Subcutaneous adipose tissue (tissue), 4 donors: ENCODE results near the gene WDR77. TPM values are rescaled to one million over a fixed set of nuclear protein-coding genes. Genes with fewer than 3 reads are reported as not detected.

Experiments used
- total RNA-seq, 4 donors: library from RNA; depleted of rRNA; stranded (reverse); fragments of >200 nt; gene quantifications; one replicate each; pipeline ENCODE4 v1.1.0, GENCODE V29; 2016
- TF ChIP-seq, protein P1 (sequence below): fragments of 450-650 bp; IDR thresholded peaks from one replicate; pipeline ENCODE4 v1.5.1; 2016; ENCODE audit warnings: low read depth, mild to moderate bottlenecking, control low read depth, antibody characterized with exemption, moderate library complexity

The WDR77 gene
- total RNA-seq, 4 donors from 2014 or later = 18.5 to 37.3 (median 21.6) TPM

DNA sequence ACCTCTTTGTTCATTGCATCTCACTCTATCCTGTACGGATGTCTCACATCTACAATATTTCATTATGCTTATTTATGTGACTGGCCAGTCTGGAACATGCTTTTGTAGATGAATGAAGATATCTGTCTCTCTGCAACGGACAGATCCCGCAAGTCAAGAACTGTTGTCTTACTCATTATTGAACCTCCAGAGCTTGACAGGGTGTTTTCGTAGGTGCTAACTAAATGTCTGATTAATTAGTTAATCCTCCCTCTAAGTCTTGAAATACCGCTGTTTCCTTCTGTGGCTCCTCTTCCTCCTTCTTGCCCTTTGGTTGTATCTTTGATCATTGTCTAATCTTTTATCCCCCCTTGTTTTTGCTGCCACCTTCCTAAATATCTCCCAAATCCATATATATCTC is 21.5 kb upstream of the WDR77 start:
- TF ChIP-seq, protein P1, sequence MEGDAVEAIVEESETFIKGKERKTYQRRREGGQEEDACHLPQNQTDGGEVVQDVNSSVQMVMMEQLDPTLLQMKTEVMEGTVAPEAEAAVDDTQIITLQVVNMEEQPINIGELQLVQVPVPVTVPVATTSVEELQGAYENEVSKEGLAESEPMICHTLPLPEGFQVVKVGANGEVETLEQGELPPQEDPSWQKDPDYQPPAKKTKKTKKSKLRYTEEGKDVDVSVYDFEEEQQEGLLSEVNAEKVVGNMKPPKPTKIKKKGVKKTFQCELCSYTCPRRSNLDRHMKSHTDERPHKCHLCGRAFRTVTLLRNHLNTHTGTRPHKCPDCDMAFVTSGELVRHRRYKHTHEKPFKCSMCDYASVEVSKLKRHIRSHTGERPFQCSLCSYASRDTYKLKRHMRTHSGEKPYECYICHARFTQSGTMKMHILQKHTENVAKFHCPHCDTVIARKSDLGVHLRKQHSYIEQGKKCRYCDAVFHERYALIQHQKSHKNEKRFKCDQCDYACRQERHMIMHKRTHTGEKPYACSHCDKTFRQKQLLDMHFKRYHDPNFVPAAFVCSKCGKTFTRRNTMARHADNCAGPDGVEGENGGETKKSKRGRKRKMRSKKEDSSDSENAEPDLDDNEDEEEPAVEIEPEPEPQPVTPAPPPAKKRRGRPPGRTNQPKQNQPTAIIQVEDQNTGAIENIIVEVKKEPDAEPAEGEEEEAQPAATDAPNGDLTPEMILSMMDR = no peak

DNA sequence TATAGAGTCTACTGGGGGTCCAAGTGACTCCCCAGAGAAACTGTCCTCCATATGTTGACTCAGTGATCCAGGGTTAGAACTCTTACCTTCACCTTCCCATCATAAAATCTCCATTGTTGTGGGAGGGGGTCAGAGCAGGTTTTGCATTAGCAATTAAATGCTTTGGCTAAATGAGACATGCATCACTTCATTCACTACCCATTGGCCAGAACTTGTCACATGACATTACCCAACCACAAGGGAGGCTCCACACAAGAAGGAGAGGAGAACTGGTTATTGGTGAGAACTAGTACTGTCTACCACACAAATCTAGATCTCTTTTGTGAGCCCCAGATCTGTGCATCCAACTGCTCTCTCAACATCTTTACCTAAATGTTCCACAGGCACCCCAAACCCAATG is 20.5 kb upstream of the WDR77 start:
- TF ChIP-seq, protein P1 = no peak

DNA sequence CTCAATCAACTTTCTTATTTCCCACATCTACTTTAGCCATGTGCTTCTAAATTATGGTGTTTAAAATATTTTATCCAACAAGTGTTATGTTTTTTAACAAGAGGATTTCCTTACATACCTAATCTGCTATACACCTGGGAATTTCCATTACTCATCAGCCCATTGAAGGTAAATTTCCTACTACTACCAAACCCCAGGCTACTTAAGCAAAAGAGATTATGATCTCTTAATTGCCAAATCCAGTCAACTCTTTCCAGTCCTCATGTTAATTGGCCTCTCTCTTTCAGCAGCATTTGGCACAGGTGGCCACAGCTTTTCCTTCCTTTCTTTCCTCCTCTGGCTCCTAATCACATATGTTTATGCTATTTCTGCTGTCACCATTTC is 19.7 kb upstream of the WDR77 start:
- TF ChIP-seq, protein P1 = no peak

DNA sequence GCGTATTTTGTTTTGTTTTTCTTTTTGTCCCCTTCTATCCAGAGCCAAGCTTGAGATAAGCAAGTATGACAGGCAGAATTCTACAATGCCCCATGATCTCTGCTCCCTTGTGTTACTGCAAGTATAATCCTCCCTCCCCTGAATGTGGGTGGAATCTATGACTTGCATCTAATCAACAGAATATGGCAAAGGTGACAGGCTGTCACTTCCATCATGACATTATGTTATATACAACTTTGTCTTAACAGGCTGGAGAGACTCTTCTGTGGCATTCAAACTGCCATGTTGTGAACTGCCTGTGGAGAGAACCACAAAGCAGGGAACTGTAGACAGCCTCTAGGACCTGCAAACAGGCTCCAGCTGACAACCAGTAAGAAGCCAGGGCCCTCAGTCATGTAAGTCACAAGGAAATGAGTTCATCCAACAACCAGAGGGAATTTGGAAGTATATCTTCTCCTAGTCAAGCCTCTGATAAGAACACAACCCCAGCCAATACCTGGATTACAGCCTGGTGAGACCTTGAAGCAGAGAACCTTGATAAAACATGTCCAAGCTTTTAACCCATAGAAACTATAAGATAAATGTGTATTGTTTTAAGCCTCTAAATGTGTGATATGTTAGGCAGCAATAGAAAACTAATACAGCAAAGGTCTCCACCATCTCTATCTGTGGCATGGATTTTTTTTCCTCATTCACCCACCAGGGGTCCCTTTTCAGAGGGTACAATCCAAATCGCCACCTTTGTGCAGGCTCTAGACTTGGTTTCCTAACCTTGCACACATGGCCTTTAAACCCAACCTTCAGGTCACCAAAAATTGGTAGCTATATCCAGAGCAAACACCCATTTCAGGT is 19.0 kb upstream of the WDR77 start:
- TF ChIP-seq, protein P1 = no peak

DNA sequence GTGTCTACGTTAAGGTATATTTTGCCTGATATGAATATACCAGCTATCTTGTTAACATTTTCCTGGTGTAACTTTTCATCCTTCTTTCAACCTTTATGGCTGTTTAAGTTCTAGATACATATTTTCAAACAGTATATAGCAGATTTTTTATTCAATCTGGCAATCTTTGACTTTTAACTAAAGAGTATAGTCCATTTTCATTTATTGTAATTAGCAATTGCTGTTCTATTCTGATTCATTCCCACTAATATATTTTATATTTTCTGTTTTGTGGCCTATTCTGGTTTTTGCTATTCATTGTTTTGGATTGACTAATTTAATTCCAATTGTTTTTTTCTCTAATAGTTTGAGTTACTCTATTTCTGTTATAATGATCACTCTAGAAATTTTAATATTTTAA is 17.4 kb upstream of the WDR77 start:
- TF ChIP-seq, protein P1 = no peak

DNA sequence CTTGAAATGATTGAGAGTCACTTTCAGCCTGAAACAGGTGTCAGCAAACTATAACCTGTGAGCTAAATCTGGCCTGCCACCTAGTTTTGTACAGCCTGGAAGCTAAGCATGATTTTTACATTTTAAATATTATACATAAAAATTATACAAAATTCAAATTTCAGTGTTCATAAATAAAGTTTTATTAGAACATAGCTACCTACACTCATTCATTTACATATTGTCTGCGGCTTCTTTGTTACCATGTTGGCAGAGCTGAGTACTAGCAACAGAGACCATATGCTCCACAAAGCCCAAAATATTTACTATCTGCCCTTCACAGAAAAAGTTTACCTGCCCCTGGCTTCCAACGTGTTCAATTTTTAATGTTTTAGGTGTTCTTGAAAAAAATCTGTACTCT is 16.7 kb upstream of the WDR77 start:
- TF ChIP-seq, protein P1 = no peak

DNA sequence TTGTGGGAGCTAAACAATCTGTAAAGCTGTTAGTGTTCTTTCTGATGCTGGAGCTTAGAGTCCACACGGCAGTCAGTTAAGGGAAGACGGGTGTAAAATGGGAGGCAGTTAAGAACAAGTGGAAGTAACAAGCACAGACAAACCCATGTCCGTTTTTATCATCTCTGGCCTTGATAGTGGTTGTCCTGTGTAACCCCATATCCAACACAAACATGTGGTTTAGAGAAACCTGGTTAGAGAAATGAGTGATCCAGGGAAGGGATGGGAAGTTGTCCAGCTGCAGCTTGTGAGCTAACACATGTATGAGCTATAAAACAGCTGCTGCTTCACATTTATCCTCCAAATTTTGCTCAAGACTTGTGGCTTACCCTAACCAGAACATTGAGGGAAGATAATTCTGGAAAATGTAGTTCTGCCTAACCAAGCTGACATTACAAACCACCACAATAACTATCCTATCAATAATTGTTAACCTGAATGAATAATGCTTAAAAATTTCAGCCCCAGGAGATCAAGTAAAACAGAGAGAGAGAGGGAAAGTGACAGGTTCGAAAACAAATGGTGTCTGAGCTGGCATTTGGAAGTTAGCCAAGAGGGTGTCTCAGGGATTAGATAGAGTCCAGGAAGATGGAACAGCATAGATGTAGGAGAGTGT is 14.1 kb upstream of the WDR77 start:
- TF ChIP-seq, protein P1 = no peak
